LoVo (cell line): ENCODE measurements around the gene METAP1D.
A peak's percentile ranks its signal among the peaks of the same experiment; 100 is the strongest.
"Not testable (repeated sequence)": the region's sequence is repeated elsewhere in the genome, so short reads cannot be mapped to it uniquely, and the experiment has no call there.

Experiments used
- DNase-seq: peaks from one replicate; pipeline ENCODE4 v3.0.0-alpha.2; 2016; ENCODE audit warnings: low spot score

Gene METAP1D

GRCh38 chr2:172102391-172103359 lies 102.9 kb downstream of the METAP1D start, which contains the start of gene DLX2:
Gene DLX2, minus strand, starts transcription at chr2:172102900. Its CDS starts 362 bp downstream, at chr2:172102538.
- DNase-seq: peak; percentile 96

GRCh38 chr2:172103471-172104272 lies 103.9 kb downstream of the METAP1D start:
- peak; percentile 81 for DNase-seq

GRCh38 chr2:172105471-172106107 lies 105.8 kb downstream of the METAP1D start:
- no peak for DNase-seq

- DNase-seq: no peak
Observed at GRCh38 chr2:172106108-172106961, 106.6 kb downstream of the METAP1D start.

GRCh38 chr2:172107690-172108586 lies 108.2 kb downstream of the METAP1D start:
- no peak for DNase-seq

- DNase-seq: no peak
Observed at GRCh38 chr2:172108587-172108930, 108.8 kb downstream of the METAP1D start.

- no peak for DNase-seq
Observed at GRCh38 chr2:172109256-172109987, 109.7 kb downstream of the METAP1D start.

GRCh38 chr2:172109988-172110811 lies 110.4 kb downstream of the METAP1D start:
- DNase-seq: no peak

- DNase-seq: no peak
Observed at GRCh38 chr2:172113617-172114016, 113.9 kb downstream of the METAP1D start.

GRCh38 chr2:172114176-172114575 lies 114.4 kb downstream of the METAP1D start:
- not testable (repeated sequence) for DNase-seq

GRCh38 chr2:172114579-172114978 lies 114.8 kb downstream of the METAP1D start:
- no peak for DNase-seq

GRCh38 chr2:172116107-172116506 lies 116.4 kb downstream of the METAP1D start:
- DNase-seq: no peak

- DNase-seq: no peak
Observed at GRCh38 chr2:172119089-172119488, 119.3 kb downstream of the METAP1D start.

- DNase-seq: no peak
Observed at GRCh38 chr2:172120118-172120517, 120.4 kb downstream of the METAP1D start.

- no peak for DNase-seq
Observed at GRCh38 chr2:172128484-172128883, 128.7 kb downstream of the METAP1D start.

GRCh38 chr2:172129404-172129803 lies 129.7 kb downstream of the METAP1D start:
- no peak for DNase-seq
